ENCODE data around the gene KRT26.

GRCh38 chr17:40821536-40821935 lies 49.5 kb upstream of the KRT26 start:
- TF ChIP-seq POLR2A (IDR thresholded peaks at IDR 0.05), result no peak
- TF ChIP-seq CTCF (IDR thresholded peaks at IDR 0.05), result no peak
